HepG2 (cell line): ENCODE data around the gene DUSP5.

Experiments
- CREB1 ChIP-seq, 2 experiments: fragments of 450-650 bp in 1 of 2; IDR thresholded peaks; 2 replicates each; pipeline ENCODE4 v1.6.1; 2016 to 2017; ENCODE audit warnings: control low read depth in 1 of 2, mild to moderate bottlenecking in 1 of 2, missing compliant biosample characterization in 1 of 2, missing genetic modification characterization in 1 of 2
- ETV5 ChIP-seq: IDR thresholded peaks from 2 replicates; pipeline ENCODE4 v1.6.1; 2018; ENCODE audit warnings: missing biosample characterization, missing genetic modification reagents, inconsistent platforms, borderline replicate concordance
- POLR2A ChIP-seq, 2 experiments: IDR thresholded peaks; 2 replicates each; pipeline ENCODE4 v1.6.1; 2011; ENCODE audit warnings: low read depth in 2 of 2, low read length in 2 of 2, mild to moderate bottlenecking in 1 of 2, moderate library complexity in 1 of 2; ENCODE audit not compliant: insufficient read depth in 1 of 2
- SIN3A ChIP-seq: IDR thresholded peaks from 2 replicates; pipeline ENCODE4 v1.6.1; 2011; ENCODE audit warnings: low read depth, mild to moderate bottlenecking, control low read depth, low read length, borderline replicate concordance
- ZNF816 ChIP-seq: sonication (generic); formaldehyde crosslinking; IDR thresholded peaks from 2 replicates; pipeline ENCODE4 v1.8.0; 2022; ENCODE audit warnings: missing genetic modification reagents, mild to moderate bottlenecking, borderline replicate concordance

- TF ChIP-seq POLR2A (IDR thresholded peaks at IDR 0.05; ENCODE audit: insufficient read depth in 1 of 2, low read depth in 2 of 2, low read length in 2 of 2) = no peak
- no peak for TF ChIP-seq ZNF816
- no peak for TF ChIP-seq ETV5 (CRISPR knock-in tag)
- no peak for TF ChIP-seq SIN3A
- TF ChIP-seq CREB1 (IDR thresholded peaks at IDR 0.05) = no peak
- no peak for TF ChIP-seq CREB1 (CRISPR knock-in tag; IDR thresholded peaks at IDR 0.05)
Observed at GRCh38 chr10:110480387-110480786, 17.3 kb upstream of the DUSP5 start.
